Globus pallidus (tissue), 1 donor: Measurements from ENCODE around the gene HSPA12B.
A peak's percentile ranks its signal among the peaks of the same experiment; 100 is the strongest.

Source experiments
- DNase-seq: peaks from one replicate; pipeline ENCODE4 v3.0.0-alpha.2; 2015; ENCODE audit warnings: low spot score

The HSPA12B gene

GRCh38 chr20:3732327-3733118, at the start of gene HSPA12B:
Gene HSPA12B, plus strand, starts transcription at chr20:3732685. Its CDS starts 5,990 bp downstream, at chr20:3738675.
- no peak for DNase-seq

GRCh38 chr20:3685341-3685740, 47.1 kb upstream of the HSPA12B start:
- no peak for DNase-seq

GRCh38 chr20:3686421-3686820, 46.1 kb upstream of the HSPA12B start:
- DNase-seq = no peak

- DNase-seq = peak; percentile 73
These were observed 45.6 kb upstream of the HSPA12B start for GRCh38 chr20:3686867-3687321.

GRCh38 chr20:3687655-3688054, 44.8 kb upstream of the HSPA12B start:
- DNase-seq = peak; percentile 21

GRCh38 chr20:3689978-3690377, 42.5 kb upstream of the HSPA12B start:
- DNase-seq = no peak

- no peak for DNase-seq
These were observed 42.1 kb upstream of the HSPA12B start for GRCh38 chr20:3690413-3690812.

GRCh38 chr20:3691306-3691705, 41.2 kb upstream of the HSPA12B start:
- DNase-seq = no peak

GRCh38 chr20:3691897-3692296, 40.6 kb upstream of the HSPA12B start:
- no peak for DNase-seq

- no peak for DNase-seq
These were observed 39.7 kb upstream of the HSPA12B start for GRCh38 chr20:3692706-3693294.

- DNase-seq = no peak
These were observed 39.1 kb upstream of the HSPA12B start for GRCh38 chr20:3693376-3693775.

GRCh38 chr20:3694864-3695263, 37.6 kb upstream of the HSPA12B start:
- DNase-seq = no peak

- DNase-seq = no peak
These were observed 36.3 kb upstream of the HSPA12B start for GRCh38 chr20:3696200-3696599.

GRCh38 chr20:3696745-3697587, 35.5 kb upstream of the HSPA12B start:
- no peak for DNase-seq

GRCh38 chr20:3697588-3698305, 34.7 kb upstream of the HSPA12B start:
- no peak for DNase-seq

GRCh38 chr20:3698591-3699001, 33.9 kb upstream of the HSPA12B start:
- DNase-seq = no peak

GRCh38 chr20:3699037-3699436, 33.4 kb upstream of the HSPA12B start:
- DNase-seq = no peak

- DNase-seq = no peak
These were observed 31.2 kb upstream of the HSPA12B start for GRCh38 chr20:3701061-3701998.

GRCh38 chr20:3702611-3703391, 29.7 kb upstream of the HSPA12B start:
- no peak for DNase-seq

- DNase-seq = no peak
These were observed 28.4 kb upstream of the HSPA12B start for GRCh38 chr20:3704087-3704486.
